Measurements from ENCODE around the gene CTCF.

The CTCF gene

GRCh38 chr16:67594256-67594915 is 32.1 kb downstream of the CTCF start:
- DNase-seq (ENCODE audit: low read depth in 2 of 2): no peak

- no peak for DNase-seq (ENCODE audit: low read depth in 2 of 2)
Measured at GRCh38 chr16:67594956-67595355, 32.6 kb downstream of the CTCF start.

GRCh38 chr16:67598527-67598926 is 36.2 kb downstream of the CTCF start:
- DNase-seq (ENCODE audit: low read depth in 2 of 2): no peak

- no peak for DNase-seq (ENCODE audit: low read depth in 2 of 2)
Measured at GRCh38 chr16:67605641-67606040, 43.3 kb downstream of the CTCF start.

- no peak for DNase-seq (ENCODE audit: low read depth in 2 of 2)
Measured at GRCh38 chr16:67606632-67607031, 44.3 kb downstream of the CTCF start.

- DNase-seq (ENCODE audit: low read depth in 2 of 2): no peak
Measured at GRCh38 chr16:67608364-67608763, 46.0 kb downstream of the CTCF start.

GRCh38 chr16:67613808-67614207 is 51.5 kb downstream of the CTCF start:
- DNase-seq (ENCODE audit: low read depth in 2 of 2): no peak

GRCh38 chr16:67628216-67628615 is 65.9 kb downstream of the CTCF start:
- no peak for DNase-seq (ENCODE audit: low read depth in 2 of 2)

GRCh38 chr16:67632415-67633172 is 70.3 kb downstream of the CTCF start:
- DNase-seq (ENCODE audit: low read depth in 2 of 2): no peak

- no peak for DNase-seq (ENCODE audit: low read depth in 2 of 2)
Measured at GRCh38 chr16:67636713-67637112, 74.4 kb downstream of the CTCF start.

- DNase-seq (ENCODE audit: low read depth in 2 of 2): no peak
Measured at GRCh38 chr16:67637625-67638024, 75.3 kb downstream of the CTCF start.

- DNase-seq (ENCODE audit: low read depth in 2 of 2): no peak
Measured at GRCh38 chr16:67641779-67642708, 79.7 kb downstream of the CTCF start.

GRCh38 chr16:67644038-67644437 is 81.7 kb downstream of the CTCF start:
- no peak for DNase-seq (ENCODE audit: low read depth in 2 of 2)

GRCh38 chr16:67645397-67646121 is 83.2 kb downstream of the CTCF start:
- DNase-seq (ENCODE audit: low read depth in 2 of 2): no peak

GRCh38 chr16:67647111-67647651 is 84.9 kb downstream of the CTCF start:
- no peak for DNase-seq (ENCODE audit: low read depth in 2 of 2)

GRCh38 chr16:67647681-67648080 is 85.4 kb downstream of the CTCF start:
- DNase-seq (ENCODE audit: low read depth in 2 of 2): no peak

GRCh38 chr16:67648088-67648763 is 85.9 kb downstream of the CTCF start:
- DNase-seq (ENCODE audit: low read depth in 2 of 2): no peak

- no peak for DNase-seq (ENCODE audit: low read depth in 2 of 2)
Measured at GRCh38 chr16:67648764-67649407, 86.6 kb downstream of the CTCF start.

GRCh38 chr16:67649494-67649931 is 87.2 kb downstream of the CTCF start:
- DNase-seq (ENCODE audit: low read depth in 2 of 2): no peak

GRCh38 chr16:67650023-67650422 is 87.7 kb downstream of the CTCF start:
- no peak for DNase-seq (ENCODE audit: low read depth in 2 of 2)

Measured in stimulated activated CD8-positive, alpha-beta memory T cell treated with anti-CD3 and anti-CD28 coated beads, Interleukin-2, amount 100 ng/mL, for 1 hour (primary cell).